22Rv1 (cell line): ENCODE data around the gene INVS.

Experiments
- CTCF ChIP-seq: fragments of 450-650 bp; IDR thresholded peaks from 2 replicates; pipeline ENCODE4 v1.5.1; 2017; ENCODE audit warnings: mild to moderate bottlenecking
- ZFX ChIP-seq: fragments of 450-650 bp; IDR thresholded peaks from 2 replicates; pipeline ENCODE4 v1.6.1; 2017; ENCODE audit warnings: antibody characterized with exemption, borderline replicate concordance

- no peak for TF ChIP-seq CTCF
- TF ChIP-seq ZFX: no peak
Measured at GRCh38 chr9:100100146-100100667, 1.2 kb downstream of the INVS start.
